ENCODE measurements around the gene PLXNA4.

Gene PLXNA4

DNA sequence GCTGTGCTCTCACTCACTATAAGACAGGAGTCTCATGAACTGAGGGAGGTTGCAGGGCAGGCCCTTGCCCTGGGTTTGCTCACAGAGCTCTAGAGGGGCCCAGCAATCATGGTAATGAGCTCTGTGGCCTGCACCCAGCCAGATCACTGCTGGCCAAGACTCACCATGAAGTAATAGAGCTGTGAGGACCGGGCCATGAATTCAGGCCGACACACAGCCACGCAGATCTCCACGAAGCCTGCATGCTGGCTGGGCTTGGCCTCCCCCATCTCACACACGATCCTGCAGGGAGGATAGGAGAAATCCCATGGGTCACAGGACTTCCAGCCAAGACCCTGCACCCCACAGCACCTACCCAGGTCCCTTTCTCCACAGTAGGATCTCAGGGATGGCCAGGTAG is 382.4 kb downstream of the PLXNA4 start:
- TF ChIP-seq, protein P1, sequence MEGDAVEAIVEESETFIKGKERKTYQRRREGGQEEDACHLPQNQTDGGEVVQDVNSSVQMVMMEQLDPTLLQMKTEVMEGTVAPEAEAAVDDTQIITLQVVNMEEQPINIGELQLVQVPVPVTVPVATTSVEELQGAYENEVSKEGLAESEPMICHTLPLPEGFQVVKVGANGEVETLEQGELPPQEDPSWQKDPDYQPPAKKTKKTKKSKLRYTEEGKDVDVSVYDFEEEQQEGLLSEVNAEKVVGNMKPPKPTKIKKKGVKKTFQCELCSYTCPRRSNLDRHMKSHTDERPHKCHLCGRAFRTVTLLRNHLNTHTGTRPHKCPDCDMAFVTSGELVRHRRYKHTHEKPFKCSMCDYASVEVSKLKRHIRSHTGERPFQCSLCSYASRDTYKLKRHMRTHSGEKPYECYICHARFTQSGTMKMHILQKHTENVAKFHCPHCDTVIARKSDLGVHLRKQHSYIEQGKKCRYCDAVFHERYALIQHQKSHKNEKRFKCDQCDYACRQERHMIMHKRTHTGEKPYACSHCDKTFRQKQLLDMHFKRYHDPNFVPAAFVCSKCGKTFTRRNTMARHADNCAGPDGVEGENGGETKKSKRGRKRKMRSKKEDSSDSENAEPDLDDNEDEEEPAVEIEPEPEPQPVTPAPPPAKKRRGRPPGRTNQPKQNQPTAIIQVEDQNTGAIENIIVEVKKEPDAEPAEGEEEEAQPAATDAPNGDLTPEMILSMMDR (IDR thresholded peaks at IDR 0.05; ENCODE audit: low read depth, low read length): no peak
- TF ChIP-seq POLR2A (IDR thresholded peaks at IDR 0.05; ENCODE audit: extremely low read depth, insufficient read length) (no peak), MYC (IDR thresholded peaks at IDR 0.05; ENCODE audit: low read depth, low read length) (no peak)
- TF ChIP-seq, protein P2, sequence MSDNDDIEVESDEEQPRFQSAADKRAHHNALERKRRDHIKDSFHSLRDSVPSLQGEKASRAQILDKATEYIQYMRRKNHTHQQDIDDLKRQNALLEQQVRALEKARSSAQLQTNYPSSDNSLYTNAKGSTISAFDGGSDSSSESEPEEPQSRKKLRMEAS (IDR thresholded peaks at IDR 0.05; ENCODE audit: low read depth, low read length): no peak
- no peak overlapping the region for H3K4me3 ChIP-seq (ENCODE audit: low read depth, low read length)
- DNase-seq (ENCODE audit: low read depth): no peak

DNA sequence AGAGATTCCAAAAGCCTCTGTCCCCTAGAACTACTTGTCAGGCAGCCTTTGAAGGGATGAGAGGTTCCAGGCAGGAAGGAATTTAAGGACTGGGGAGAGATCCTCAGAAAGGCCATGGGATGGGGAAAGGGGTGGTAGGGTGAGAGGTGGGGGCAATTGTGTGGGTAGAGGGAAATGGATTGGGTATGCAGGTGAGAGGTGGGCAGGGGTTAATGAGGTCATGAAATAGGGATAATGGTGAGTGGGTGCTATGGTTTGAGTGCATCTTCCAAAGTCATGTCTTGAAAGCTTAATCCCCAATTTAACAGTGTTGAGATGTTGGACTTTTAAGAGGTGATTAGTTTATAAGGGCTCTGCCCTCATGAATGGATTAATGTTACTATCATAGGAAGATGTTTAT is 383.5 kb downstream of the PLXNA4 start:
- no peak for TF ChIP-seq POLR2A (IDR thresholded peaks at IDR 0.05; ENCODE audit: extremely low read depth, insufficient read length)
- TF ChIP-seq, protein P2 (IDR thresholded peaks at IDR 0.05; ENCODE audit: low read depth, low read length): no peak
- TF ChIP-seq, protein P1 (IDR thresholded peaks at IDR 0.05; ENCODE audit: low read depth, low read length): no peak
- no peak for TF ChIP-seq MYC (IDR thresholded peaks at IDR 0.05; ENCODE audit: low read depth, low read length)
- DNase-seq (ENCODE audit: low read depth): no peak
- H3K4me3 ChIP-seq (ENCODE audit: low read depth, low read length): no peak overlapping the region

DNA sequence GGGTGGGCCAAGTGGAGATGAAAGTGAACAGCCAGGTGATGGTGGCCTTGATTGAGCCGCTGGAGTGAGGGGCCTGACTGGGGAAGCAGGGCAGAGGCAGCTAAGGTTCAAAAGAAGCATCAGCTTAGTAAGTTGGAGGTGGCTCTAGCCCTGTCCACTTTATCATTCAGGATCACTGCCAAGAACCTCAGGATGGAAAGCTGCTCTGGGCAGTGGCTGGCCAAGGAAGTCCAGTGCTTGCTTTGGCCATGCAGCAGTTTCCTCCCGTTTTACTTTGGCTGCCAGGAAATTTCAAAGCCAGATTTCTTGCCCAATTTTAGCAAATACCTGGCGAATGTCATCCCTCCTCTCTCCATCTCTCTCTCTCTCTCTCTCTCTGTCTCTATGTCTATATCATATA is 384.9 kb downstream of the PLXNA4 start:
- DNase-seq (ENCODE audit: low read depth): no peak
- TF ChIP-seq, protein P1 (IDR thresholded peaks at IDR 0.05; ENCODE audit: low read depth, low read length): no peak
- TF ChIP-seq MYC (IDR thresholded peaks at IDR 0.05; ENCODE audit: low read depth, low read length): no peak
- TF ChIP-seq POLR2A (IDR thresholded peaks at IDR 0.05; ENCODE audit: extremely low read depth, insufficient read length): no peak
- TF ChIP-seq, protein P2 (IDR thresholded peaks at IDR 0.05; ENCODE audit: low read depth, low read length): no peak
- H3K4me3 ChIP-seq (ENCODE audit: low read depth, low read length): no peak overlapping the region

DNA sequence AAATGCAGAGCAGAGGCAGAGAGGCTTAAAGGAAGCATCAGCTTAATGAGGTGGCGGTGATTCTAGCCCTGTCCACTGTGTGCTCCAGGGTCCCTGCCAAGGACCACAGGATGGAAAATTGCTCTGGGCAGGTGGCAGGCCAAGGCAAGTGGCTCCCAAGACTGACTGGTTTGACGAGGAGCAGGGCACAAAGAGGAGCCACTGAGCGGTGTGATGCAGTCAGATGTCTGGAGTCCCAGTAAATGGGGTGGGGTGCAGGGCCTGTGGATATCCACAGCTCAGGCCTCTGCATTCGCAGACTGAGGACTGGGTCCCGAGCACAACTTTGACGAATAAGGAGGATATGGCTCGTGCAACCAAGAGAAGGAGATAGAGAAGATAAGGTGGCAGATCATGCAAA is 385.6 kb downstream of the PLXNA4 start:
- TF ChIP-seq, protein P2 (IDR thresholded peaks at IDR 0.05; ENCODE audit: low read depth, low read length): no peak
- no peak for DNase-seq (ENCODE audit: low read depth)

DNA sequence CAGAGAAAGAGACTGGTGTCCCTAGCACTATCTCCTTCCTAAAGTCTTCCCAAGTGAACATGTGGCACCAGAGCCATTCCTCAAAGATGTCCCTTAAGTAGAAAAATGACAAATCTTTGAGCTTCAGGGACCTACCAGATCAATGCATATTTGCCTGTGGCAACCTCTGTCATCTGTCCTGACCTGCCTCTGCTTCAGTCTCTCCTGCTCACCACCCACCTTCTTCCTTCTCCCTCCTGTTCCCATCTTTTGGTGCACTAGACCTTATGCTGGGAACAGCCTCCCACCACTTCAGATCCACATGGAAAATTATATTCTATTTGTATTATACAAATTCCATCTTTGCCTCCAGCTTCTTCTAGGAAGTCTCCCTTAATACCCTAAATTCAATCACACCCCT is 386.4 kb downstream of the PLXNA4 start:
- no peak for TF ChIP-seq MYC (IDR thresholded peaks at IDR 0.05; ENCODE audit: low read depth, low read length)
- no peak for TF ChIP-seq POLR2A (IDR thresholded peaks at IDR 0.05; ENCODE audit: extremely low read depth, insufficient read length)
- TF ChIP-seq, protein P2 (IDR thresholded peaks at IDR 0.05; ENCODE audit: low read depth, low read length): no peak
- TF ChIP-seq, protein P1 (IDR thresholded peaks at IDR 0.05; ENCODE audit: low read depth, low read length): no peak
- no peak overlapping the region for H3K4me3 ChIP-seq (ENCODE audit: low read depth, low read length)
- DNase-seq (ENCODE audit: low read depth): no peak

More for the DNA sequence above, 385.6 kb downstream of the PLXNA4 start:
- no peak overlapping the region for H3K4me3 ChIP-seq (ENCODE audit: low read depth, low read length)

DNA sequence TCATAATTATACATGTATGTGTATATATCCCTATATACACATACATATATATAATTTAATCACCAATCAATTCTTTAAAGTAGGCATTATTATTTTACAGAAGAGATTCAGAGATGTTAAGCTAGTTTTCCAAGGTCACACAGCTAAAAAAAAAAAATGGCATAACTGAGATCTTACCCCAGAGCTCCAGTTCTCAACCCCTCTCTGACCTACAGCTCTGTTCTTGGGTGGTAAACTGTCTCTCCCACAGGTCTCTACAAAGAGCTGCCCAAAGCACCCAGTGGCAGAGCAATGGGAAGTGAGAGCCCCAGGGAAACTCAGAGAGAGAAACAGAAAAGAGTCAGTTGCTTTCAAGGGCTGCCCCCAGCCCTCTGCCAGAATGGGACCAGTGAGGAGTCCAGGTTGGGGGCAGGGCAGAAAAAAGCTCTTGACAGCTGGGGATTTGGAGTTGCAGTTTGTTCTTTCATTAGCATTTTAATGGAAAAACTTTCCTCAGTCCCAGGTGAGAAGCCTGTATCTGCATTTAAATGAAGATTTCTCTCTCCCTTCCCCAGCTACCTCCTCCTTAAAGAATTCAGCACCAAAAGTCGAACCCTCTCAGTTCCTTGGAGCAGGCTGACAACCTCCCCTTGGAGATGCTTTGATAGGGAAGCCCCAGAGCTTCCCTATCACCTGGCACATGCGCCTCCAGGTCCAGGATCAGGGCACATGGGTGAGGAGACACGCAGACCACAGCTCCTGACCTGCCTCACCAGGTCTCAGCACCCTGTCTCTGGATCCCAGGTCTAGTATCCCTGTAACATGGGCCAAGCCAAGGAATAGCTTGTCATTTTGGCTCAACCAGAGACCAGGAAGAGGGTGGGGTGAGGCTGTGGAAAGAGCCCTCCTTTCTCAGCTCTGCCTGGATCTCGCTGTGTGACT is 388.1 kb downstream of the PLXNA4 start:
- DNase-seq (ENCODE audit: low read depth): no peak
- TF ChIP-seq, protein P1 (IDR thresholded peaks at IDR 0.05; ENCODE audit: low read depth, low read length): no peak
- TF ChIP-seq POLR2A (IDR thresholded peaks at IDR 0.05; ENCODE audit: extremely low read depth, insufficient read length) (no peak), MYC (IDR thresholded peaks at IDR 0.05; ENCODE audit: low read depth, low read length) (no peak)
- TF ChIP-seq, protein P2 (IDR thresholded peaks at IDR 0.05; ENCODE audit: low read depth, low read length): no peak
- no peak overlapping the region for H3K4me3 ChIP-seq (ENCODE audit: low read depth, low read length)
